PC-9 (cell line): ENCODE data around the gene ZNF625. TPM values are rescaled to one million over a fixed set of nuclear protein-coding genes. Genes with fewer than 3 reads are reported as not detected.

Source experiments
- Bru-seq: library from RNA; stranded (reverse); fragments of 400-500 nt; gene quantifications from one replicate; lab custom pipeline; 2021; lab: Mats Ljungman, UMichigan
- BruChase-seq, 2 experiments: library from RNA; stranded (reverse); fragments of 400-500 nt; gene quantifications; one replicate each; lab custom pipeline; 2021; lab: Mats Ljungman, UMichigan
- BruUV-seq: library from RNA; stranded (reverse); fragments of 400-500 nt; replicated peaks from 2 replicates; lab custom pipeline; 2021; lab: Mats Ljungman, UMichigan
- CTCF ChIA-PET: fragments of 300-600 bp; sonication (Branson Sonifier 250); formaldehyde crosslinking; loops from one replicate; lab custom pipeline; 2022; ENCODE audit warnings: antibody characterized with exemption; lab: Charles Lee
- POLR2A ChIA-PET: fragments of 300-600 bp; sonication (Branson Sonifier 250); formaldehyde crosslinking; loops from one replicate; lab custom pipeline; 2022; ENCODE audit warnings: antibody characterized with exemption; ENCODE audit not compliant: unreplicated experiment; lab: Charles Lee
- DNase-seq, 2 experiments: peaks; one replicate each; pipeline versions ENCODE4 v3.0.0 to v3.0.0-alpha.2; 2015 to 2022; ENCODE audit warnings: mixed read lengths in 1 of 2
- H2AFZ ChIP-seq: fragments of 200-600 bp; sonication (generic); 2 replicates; pipeline ENCODE4 v1.8.1; 2017; ENCODE audit warnings: antibody characterized with exemption
- H3F3A ChIP-seq: fragments of 200-600 bp; sonication (generic); 2 replicates; pipeline ENCODE4 v1.8.1; 2017; ENCODE audit warnings: antibody characterized with exemption, mild to moderate bottlenecking, low read depth; ENCODE audit not compliant: insufficient read depth
- H3K27ac ChIP-seq: fragments of 200-600 bp; sonication (generic); 2 replicates; pipeline ENCODE4 v1.6.1; 2016; ENCODE audit warnings: mixed run types
- H3K27me3 ChIP-seq: fragments of 200-600 bp; sonication (generic); 2 replicates; pipeline ENCODE4 v1.6.1; 2016; ENCODE audit warnings: low read depth, mixed run types; ENCODE audit not compliant: insufficient read depth
- H3K36me3 ChIP-seq: fragments of 200-600 bp; sonication (generic); 2 replicates; pipeline ENCODE4 v1.6.1; 2016; ENCODE audit warnings: low read depth, mixed run types
- H3K4me1 ChIP-seq: fragments of 200-600 bp; sonication (generic); replicated peaks from 2 replicates; pipeline ENCODE4 v1.6.1; 2016; ENCODE audit warnings: mixed run types; ENCODE audit not compliant: insufficient read depth
- H3K4me2 ChIP-seq: fragments of 200-600 bp; sonication (generic); 2 replicates; pipeline ENCODE4 v1.6.1; 2017; ENCODE audit warnings: mixed run types
- H3K4me3 ChIP-seq: fragments of 200-600 bp; sonication (generic); 2 replicates; pipeline ENCODE4 v1.6.1; 2016; ENCODE audit warnings: mixed run types
- H3K79me2 ChIP-seq: fragments of 200-600 bp; sonication (generic); 2 replicates; pipeline ENCODE4 v1.6.1; 2017; ENCODE audit warnings: low read depth, mixed run types
- H3K9me2 ChIP-seq: fragments of 200-600 bp; sonication (generic); 2 replicates; pipeline ENCODE4 v1.8.1; 2017; ENCODE audit warnings: mild to moderate bottlenecking; ENCODE audit not compliant: insufficient read depth
- H3K9me3 ChIP-seq: fragments of 200-600 bp; sonication (generic); 2 replicates; pipeline ENCODE4 v1.8.1; 2016; ENCODE audit warnings: low read depth; ENCODE audit not compliant: insufficient read depth
- H4K20me1 ChIP-seq: fragments of 200-600 bp; sonication (generic); 2 replicates; pipeline ENCODE4 v1.8.1; 2017; ENCODE audit not compliant: insufficient read depth
- EZH2 ChIP-seq: fragments of 200-600 bp; sonication (generic); IDR thresholded peaks from 2 replicates; pipeline ENCODE4 v1.8.0; 2017; ENCODE audit warnings: antibody characterized with exemption, low read depth
- intact Hi-C: fragments of 100-400 bp; cut with micrococcal nuclease; formaldehyde crosslinking; loops from one replicate; pipeline ENCODE4 v1.10.0; 2022; ENCODE audit not compliant: unreplicated experiment
- long read RNA-seq: library from polyadenylated mRNA; stranded (forward); transcript quantifications from one replicate; pipeline ENCODE4 v2.0.0, GENCODE V29; 2022
- total RNA-seq: library from RNA; stranded (reverse); gene quantifications from 2 replicates; pipeline ENCODE4 v1.2.3, GENCODE V29; 2021
- TF ChIP-seq, protein P1 (sequence below): fragments of 200-600 bp; sonication (generic); conservative IDR thresholded peaks from 2 replicates; pipeline ENCODE4 v1.6.1; 2017; ENCODE audit warnings: mixed run types, antibody characterized with exemption, mild to moderate bottlenecking, moderate library complexity

The ZNF625 gene
- total RNA-seq = 5.7 and 6.4 TPM in 2 replicates
- percentile 63 among the genes with signal in this experiment for Bru-seq, nascent RNA
- BruChase-seq, experiment 1, labeled RNA remaining after a 2-hour chase = percentile 82 among the genes with signal in this experiment
- BruChase-seq, experiment 2, labeled RNA remaining after a 6-hour chase = percentile 69 among the genes with signal in this experiment
- long read RNA-seq, partial matches to known transcripts = 0 of 2 reads
- long read RNA-seq, other reads (novel, unspliced or antisense) = 2 of 2 reads

DNA sequence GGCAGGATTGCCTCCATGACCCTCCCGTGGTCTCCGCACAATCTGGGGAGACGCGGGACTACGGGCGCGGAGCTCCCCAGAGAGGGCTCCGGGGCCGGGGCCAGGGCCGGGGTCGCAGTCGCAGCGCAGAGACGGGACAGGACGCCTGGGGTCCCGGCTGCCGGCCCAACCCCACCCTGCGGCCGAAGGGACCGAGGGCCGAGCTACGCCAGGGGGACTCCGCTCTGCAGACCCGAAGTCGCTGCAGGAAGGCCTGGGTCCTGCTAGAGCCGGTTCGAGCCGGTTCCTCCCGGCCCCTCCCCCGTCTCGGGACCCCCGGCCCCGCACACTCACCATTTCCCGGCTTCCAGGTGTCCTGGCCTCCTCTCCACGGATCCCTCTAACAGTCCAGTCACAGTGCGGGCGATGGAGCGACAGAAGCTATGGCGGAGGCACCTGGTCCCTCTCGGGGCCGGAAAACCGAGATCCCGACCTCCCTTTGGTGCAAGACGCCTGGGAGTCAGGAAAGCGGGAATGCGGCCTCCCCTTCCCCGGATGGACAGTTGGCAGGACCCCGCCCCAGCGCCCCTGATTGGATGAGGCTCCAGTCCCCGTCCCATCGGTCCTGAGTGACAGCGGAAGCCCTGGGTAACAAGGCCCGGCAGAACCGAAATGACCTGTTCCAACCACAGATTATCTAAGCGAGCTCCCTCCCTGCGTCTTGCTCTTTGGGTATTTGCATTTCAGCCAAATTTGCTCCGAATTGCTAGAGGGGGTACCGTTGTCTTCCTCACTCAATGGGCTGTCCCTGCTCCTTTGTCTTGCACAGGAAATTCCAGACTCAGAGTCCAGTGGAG is at the start of gene ZNF625:
Gene ZNF625 (minus strand): TSS at position 512 of the 836 bp plus-strand sequence. CDS start 176 bp downstream, at position 336.
- Histone ChIP-seq H3K79me2 (0 out of 2 replicates have a peak, but pooled peaks cover 4% of the 10 kb centered on the region), H3K9me3 (no peaks in the 10 kb centered on the region), H3K27ac (no peak within 1 kb of the TSS), H3K4me2 (peak within 1 kb of the TSS; percentile 86), H3K9me2 (no peaks in the 10 kb centered on the region), H3K36me3 (peaks cover 3% of the 10 kb centered on the region; the same call in 1 of the 2 replicates), H3K4me1 (peaks cover 5% of the 10 kb centered on the region; the same call in 1 of the 2 replicates), H3K4me3 (peak within 1 kb of the TSS; percentile 63), H3F3A (no peaks in the 10 kb centered on the region), H2AFZ (peak within 1 kb of the TSS; percentile 82), H4K20me1 (no peaks in the 10 kb centered on the region), H3K27me3 (no peaks in the 10 kb centered on the region)
- ChIA-PET POLR2A (interaction anchor here (0.6 kb wide), 1 partner anchor 455 kb away, joined by 6 read pairs; the partner anchor contains the start of gene ZNF791), CTCF (no interaction called here)
- peak; percentile 71 to 81 for DNase-seq
- BruUV-seq = no TSS peak
- intact Hi-C loops = no loop called here
- TF ChIP-seq EZH2 = no peak
- TF ChIP-seq, protein P1, sequence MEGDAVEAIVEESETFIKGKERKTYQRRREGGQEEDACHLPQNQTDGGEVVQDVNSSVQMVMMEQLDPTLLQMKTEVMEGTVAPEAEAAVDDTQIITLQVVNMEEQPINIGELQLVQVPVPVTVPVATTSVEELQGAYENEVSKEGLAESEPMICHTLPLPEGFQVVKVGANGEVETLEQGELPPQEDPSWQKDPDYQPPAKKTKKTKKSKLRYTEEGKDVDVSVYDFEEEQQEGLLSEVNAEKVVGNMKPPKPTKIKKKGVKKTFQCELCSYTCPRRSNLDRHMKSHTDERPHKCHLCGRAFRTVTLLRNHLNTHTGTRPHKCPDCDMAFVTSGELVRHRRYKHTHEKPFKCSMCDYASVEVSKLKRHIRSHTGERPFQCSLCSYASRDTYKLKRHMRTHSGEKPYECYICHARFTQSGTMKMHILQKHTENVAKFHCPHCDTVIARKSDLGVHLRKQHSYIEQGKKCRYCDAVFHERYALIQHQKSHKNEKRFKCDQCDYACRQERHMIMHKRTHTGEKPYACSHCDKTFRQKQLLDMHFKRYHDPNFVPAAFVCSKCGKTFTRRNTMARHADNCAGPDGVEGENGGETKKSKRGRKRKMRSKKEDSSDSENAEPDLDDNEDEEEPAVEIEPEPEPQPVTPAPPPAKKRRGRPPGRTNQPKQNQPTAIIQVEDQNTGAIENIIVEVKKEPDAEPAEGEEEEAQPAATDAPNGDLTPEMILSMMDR = no peak

DNA sequence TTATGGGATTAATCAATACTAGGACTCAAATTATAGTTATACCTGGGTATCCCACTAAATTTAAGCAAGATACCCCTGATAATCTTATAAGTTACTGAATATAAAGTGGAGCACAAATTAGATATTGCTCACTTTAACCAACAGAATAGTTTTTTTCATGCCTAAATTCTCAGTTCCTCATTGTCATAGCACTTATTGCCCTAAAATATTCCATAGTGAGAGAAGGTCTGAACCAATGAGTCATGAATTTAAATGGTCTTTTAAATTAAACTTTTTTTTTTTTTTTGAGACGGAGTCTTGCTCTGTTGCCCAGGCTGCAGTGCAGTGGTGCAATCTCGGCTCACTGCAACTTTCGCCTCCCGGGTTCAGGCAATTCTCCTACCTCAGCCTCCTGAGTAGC is 48.8 kb upstream of the ZNF625 start:
- no peak overlapping the region for H3K4me2 ChIP-seq
- H4K20me1 ChIP-seq = no peaks in the 10 kb centered on the region
- intact Hi-C loops = no loop called here
- ChIA-PET POLR2A (no interaction called here), CTCF (no interaction called here)
- H3K36me3 ChIP-seq = no peaks in the 10 kb centered on the region
- no peaks in the 10 kb centered on the region for H3K27me3 ChIP-seq
- H3K4me1 ChIP-seq = no peaks in the 10 kb centered on the region
- no peak overlapping the region for H2AFZ ChIP-seq
- peaks cover 22% of the 10 kb centered on the region for H3K9me3 ChIP-seq
- TF ChIP-seq EZH2 = no peak
- TF ChIP-seq, protein P1 = no peak
- BruUV-seq = no TSS peak
- no peaks in the 10 kb centered on the region for H3K79me2 ChIP-seq
- DNase-seq = no peak
- no peak overlapping the region for H3K27ac ChIP-seq
- H3K9me2 ChIP-seq = no peaks in the 10 kb centered on the region
- H3K4me3 ChIP-seq = no peak overlapping the region
- no peaks in the 10 kb centered on the region for H3F3A ChIP-seq

DNA sequence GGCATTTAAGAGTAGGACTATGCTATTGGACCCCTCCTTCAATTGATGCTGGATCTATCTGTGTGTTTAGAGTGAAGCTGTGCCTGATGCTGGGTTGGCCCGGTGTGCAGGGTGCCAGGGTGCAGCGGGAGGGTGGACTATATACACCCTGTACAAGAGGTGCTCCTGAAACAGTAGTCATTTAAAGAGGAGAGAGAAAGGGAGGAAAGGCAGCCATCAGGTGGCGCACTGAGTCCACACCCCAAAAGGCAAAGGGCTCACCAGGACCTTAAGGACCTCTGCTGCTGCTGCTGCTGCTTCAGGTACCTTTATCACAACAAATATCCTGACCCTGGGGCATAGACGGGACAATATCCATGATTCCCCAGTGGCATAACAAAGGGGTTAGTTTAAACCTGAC is 45.7 kb upstream of the ZNF625 start:
- Histone ChIP-seq H3K36me3 (no peaks in the 10 kb centered on the region), H3K27ac (no peak overlapping the region), H2AFZ (no peak overlapping the region), H3K4me1 (no peaks in the 10 kb centered on the region), H3K4me2 (no peak overlapping the region), H4K20me1 (no peaks in the 10 kb centered on the region), H3F3A (no peaks in the 10 kb centered on the region), H3K9me2 (no peaks in the 10 kb centered on the region), H3K27me3 (no peaks in the 10 kb centered on the region), H3K79me2 (no peaks in the 10 kb centered on the region), H3K4me3 (no peak overlapping the region), H3K9me3 (no peaks in the 10 kb centered on the region; the same call in 1 of the 2 replicates)
- TF ChIP-seq, protein P1 = peak; percentile 50
- no peak for TF ChIP-seq EZH2
- intact Hi-C loops = no loop called here
- no TSS peak for BruUV-seq
- POLR2A ChIA-PET = no interaction called here
- peak; percentile 19 to 51 for DNase-seq
- CTCF ChIA-PET = no interaction called here
